ENCODE data around the gene PRM3. TPM values are rescaled to one million over a fixed set of nuclear protein-coding genes. Genes with fewer than 3 reads are reported as not detected.
A peak's percentile ranks its signal among the peaks of the same experiment; 100 is the strongest.

PRM3 gene
- total RNA-seq, 2 experiments from 2014 or later: not detected

GRCh38 chr16:11264155-11264832, 9.1 kb downstream of the PRM3 start:
- CTCF ChIA-PET: interaction anchor here (1.1 kb wide), 1 partner anchor 311 kb away, joined by 5 read pairs; no protein-coding TSS in a partner anchor
- no peak for TF ChIP-seq CTCF (IDR thresholded peaks at IDR 0.05)
- Mint-ChIP-seq H3K27ac (peak overlapping the region; percentile 73), H3K4me3 (no peak overlapping the region), H3K9me3 (no peaks in the 10 kb centered on the region), H3K4me1 (ENCODE audit: low read depth) (peaks cover 26% of the 10 kb centered on the region), H3K36me3 (ENCODE audit: low read depth) (no peaks in the 10 kb centered on the region), H3K27me3 (no peaks in the 10 kb centered on the region)
- Histone ChIP-seq H3K4me1 (ENCODE audit: insufficient read depth, low read length) (peaks cover 21% of the 10 kb centered on the region), H3K9me3 (ENCODE audit: control insufficient read depth in 1 of 2, insufficient read depth in 1 of 2, low read length in 2 of 2) (no peaks in the 10 kb centered on the region), H3K4me3 (ENCODE audit: low read length) (no peak overlapping the region), H3K36me3 (ENCODE audit: insufficient read depth, low read length) (no peaks in the 10 kb centered on the region), H3K27me3 (ENCODE audit: control insufficient read depth in 1 of 2, insufficient read depth in 2 of 2, low read length in 2 of 2) (no peaks in the 10 kb centered on the region), H3K27ac (ENCODE audit: low read depth in 1 of 2, low read length in 2 of 2) (peak overlapping the region in 1 of 2 donors; percentile 36)
- intact Hi-C loops (cut with DNase I, micrococcal nuclease): no loop called here
- no peak for DNase-seq
- POLR2A ChIA-PET: interaction anchor here (0.6 to 1.6 kb wide), 7 partner anchors 9 to 97 kb away, joined by 3 to 12 read pairs (median 3); no protein-coding TSS in a partner anchor
- no peak for ATAC-seq (ENCODE audit: poor library complexity)

- Histone ChIP-seq H3K27me3 (ENCODE audit: control insufficient read depth in 1 of 2, insufficient read depth in 2 of 2, low read length in 2 of 2) (no peaks in the 10 kb centered on the region), H3K9me3 (ENCODE audit: control insufficient read depth in 1 of 2, insufficient read depth in 1 of 2, low read length in 2 of 2) (no peaks in the 10 kb centered on the region), H3K36me3 (ENCODE audit: insufficient read depth, low read length) (no peaks in the 10 kb centered on the region), H3K4me1 (ENCODE audit: insufficient read depth, low read length) (peaks cover 26% of the 10 kb centered on the region), H3K27ac (ENCODE audit: low read depth in 1 of 2, low read length in 2 of 2) (peak overlapping the region in 1 of 2 donors; percentile 36), H3K4me3 (ENCODE audit: low read length) (no peak overlapping the region)
- DNase-seq: peak in 9 of 14 experiments; percentile 30 to 76 (median 46)
- H3K4me3 Mint-ChIP-seq: peak overlapping the region; percentile 72
- ChIA-PET CTCF (interaction anchor here (1.1 kb wide), 1 partner anchor 310 kb away, joined by 5 read pairs; no protein-coding TSS in a partner anchor), POLR2A (interaction anchor here (0.6 to 1.6 kb wide), 8 partner anchors 9 to 98 kb away, joined by 3 to 12 read pairs (median 4); no protein-coding TSS in a partner anchor)
- no peak for TF ChIP-seq CTCF (IDR thresholded peaks at IDR 0.05)
- peak overlapping the region; percentile 73 for H3K27ac Mint-ChIP-seq
- H3K27me3 Mint-ChIP-seq: no peaks in the 10 kb centered on the region
- intact Hi-C loops (cut with DNase I, micrococcal nuclease): no loop called here
- H3K9me3 Mint-ChIP-seq: no peaks in the 10 kb centered on the region
- H3K36me3 Mint-ChIP-seq (ENCODE audit: low read depth): no peaks in the 10 kb centered on the region
- ATAC-seq (ENCODE audit: poor library complexity): peak; percentile 82
- peaks cover 30% of the 10 kb centered on the region for H3K4me1 Mint-ChIP-seq (ENCODE audit: low read depth)
Observed at GRCh38 chr16:11263737-11264136, 9.7 kb downstream of the PRM3 start.

GRCh38 chr16:11262915-11263314, 10.5 kb downstream of the PRM3 start:
- H3K4me1 ChIP-seq (ENCODE audit: insufficient read depth, low read length): peaks cover 35% of the 10 kb centered on the region
- Mint-ChIP-seq H3K27ac (peak overlapping the region; percentile 73), H3K4me3 (peak overlapping the region; percentile 7), H3K36me3 (ENCODE audit: low read depth) (no peaks in the 10 kb centered on the region), H3K9me3 (no peaks in the 10 kb centered on the region), H3K4me1 (ENCODE audit: low read depth) (peaks cover 37% of the 10 kb centered on the region), H3K27me3 (no peaks in the 10 kb centered on the region)
- no peaks in the 10 kb centered on the region for H3K9me3 ChIP-seq (ENCODE audit: control insufficient read depth in 1 of 2, insufficient read depth in 1 of 2, low read length in 2 of 2)
- no peaks in the 10 kb centered on the region for H3K27me3 ChIP-seq (ENCODE audit: control insufficient read depth in 1 of 2, insufficient read depth in 2 of 2, low read length in 2 of 2)
- ATAC-seq (ENCODE audit: poor library complexity): no peak
- intact Hi-C loops (cut with DNase I, micrococcal nuclease): no loop called here
- H3K36me3 ChIP-seq (ENCODE audit: insufficient read depth, low read length): no peaks in the 10 kb centered on the region
- ChIA-PET POLR2A (interaction anchor here (0.8 to 1.6 kb wide), 5 partner anchors 8 to 99 kb away, joined by 3 to 12 read pairs (median 4); no protein-coding TSS in a partner anchor), CTCF (interaction anchor here (1.1 kb wide), 1 partner anchor 309 kb away, joined by 5 read pairs; no protein-coding TSS in a partner anchor)
- H3K4me3 ChIP-seq (ENCODE audit: low read length): no peak overlapping the region
- TF ChIP-seq CTCF (IDR thresholded peaks at IDR 0.05): no peak
- H3K27ac ChIP-seq (ENCODE audit: low read depth in 1 of 2, low read length in 2 of 2): no peak overlapping the region
- DNase-seq: peak in 1 of 14 experiments; percentile 14

All from CD4-positive, alpha-beta T cell (primary cell).